ENCODE results near the gene TTBK2. TPM values are rescaled to one million over a fixed set of nuclear protein-coding genes. Genes with fewer than 3 reads are reported as not detected.

TTBK2 gene
- 10 to 100 TPM; 17.9 to 24.8 TPM for total RNA-seq
- 13.6 TPM for polyA plus RNA-seq (2013, experiment 1 of 2)
- 12.3 TPM for polyA plus RNA-seq (2013, experiment 2 of 2)
- long read RNA-seq, experiment 1, partial matches to known transcripts: 0 of 5 reads
- long read RNA-seq, experiment 1, other reads (novel, unspliced or antisense): 4 of 5 reads
- long read RNA-seq, experiment 2, partial matches to known transcripts: 4 of 17 reads
- long read RNA-seq, experiment 2, other reads (novel, unspliced or antisense): 11 of 17 reads
- long read RNA-seq, experiment 3, full-length matches to known transcripts: 1 of 9 reads
- long read RNA-seq, experiment 3, partial matches to known transcripts: 4 of 9 reads
- long read RNA-seq, experiment 3, other reads (novel, unspliced or antisense): 4 of 9 reads
- long read RNA-seq, experiment 4, partial matches to known transcripts: 1 of 1 reads
- long read RNA-seq, experiment 4, other reads (novel, unspliced or antisense): 0 of 1 reads

DNA sequence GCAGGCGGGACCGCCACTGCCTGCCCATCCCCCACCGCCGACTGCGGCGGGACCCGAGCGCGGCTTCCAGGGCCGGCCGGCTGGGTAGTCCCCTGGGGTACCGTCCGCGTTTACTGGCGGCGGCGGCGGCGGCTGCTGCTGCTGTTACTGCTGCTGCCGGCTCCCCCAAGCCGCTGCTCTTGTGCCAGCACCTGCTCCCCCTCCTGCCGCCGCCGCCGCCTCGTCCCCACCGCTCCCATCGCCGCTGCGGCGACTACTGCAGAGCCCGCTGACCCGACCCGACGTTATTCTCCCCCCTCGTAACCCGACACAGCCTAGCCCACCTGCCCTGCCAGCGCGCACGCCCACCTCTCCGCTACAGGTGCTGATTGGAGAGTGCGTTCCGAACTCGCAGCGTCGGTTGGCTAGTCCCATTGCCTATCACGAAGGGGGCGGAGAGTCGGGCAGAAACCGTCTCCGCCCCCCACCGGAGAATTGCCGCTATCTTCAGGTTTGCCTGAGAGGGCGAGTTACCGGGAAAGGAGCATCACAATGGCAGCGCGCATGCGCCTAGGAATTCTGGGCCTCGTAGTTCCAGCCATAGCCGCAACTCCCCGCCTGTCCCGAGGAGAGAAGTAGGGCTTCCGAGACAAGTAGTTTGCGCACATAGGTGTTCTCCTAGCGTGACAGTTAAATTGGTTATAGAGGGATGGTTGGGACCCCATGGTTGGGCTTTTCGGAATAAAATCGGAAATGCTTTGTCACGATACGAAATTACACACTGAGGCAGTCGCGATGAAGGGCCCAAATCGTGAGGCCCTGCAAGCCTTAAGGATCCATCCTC lies at the start of gene TTBK2:
Gene TTBK2 (minus strand): TSS at position 260 of the 823 bp plus-strand sequence. CDS start 42,161 bp downstream, outside the sequence.
- Mint-ChIP-seq H3K4me1 (peaks cover 7% of the 10 kb centered on the region), H3K27ac (peak within 1 kb of the TSS; percentile 89), H3K4me3 (peak within 1 kb of the TSS; percentile 82), H3K27me3 (ENCODE audit: insufficient read depth) (peaks cover 23% of the 10 kb centered on the region), H3K36me3 (ENCODE audit: low read depth) (no peaks in the 10 kb centered on the region), H3K9me3 (no peaks in the 10 kb centered on the region)
- Histone ChIP-seq H3K4me1 (ENCODE audit: control insufficient read depth, insufficient read depth, low read length) (no peaks in the 10 kb centered on the region), H3K27me3 (ENCODE audit: control insufficient read depth, insufficient read depth, low read length, poor library complexity, severe bottlenecking) (peaks cover 19% of the 10 kb centered on the region), H3K27ac (ENCODE audit: low read depth, low read length) (peak within 1 kb of the TSS; percentile 49), H3K9ac (ENCODE audit: extremely low read depth, low read length, poor library complexity, severe bottlenecking) (peak within 1 kb of the TSS; percentile 37), H3K36me3 (ENCODE audit: control insufficient read depth, insufficient read depth, low read length) (no peaks in the 10 kb centered on the region), H3K9me3 (ENCODE audit: control insufficient read depth, low read length) (no peaks in the 10 kb centered on the region), H3K4me3 (ENCODE audit: low read length) (peak within 1 kb of the TSS; percentile 96)
- peak; percentile 99 for DNase-seq
- WGBS, 2 experiments (ENCODE audit: insufficient coverage in 1 of 2, insufficient read length in 1 of 2): 0% methylated on average over 19 to 72 of the region's 72 CpGs
- TF ChIP-seq CTCF (conservative IDR thresholded peaks at IDR 0.05): peak; percentile 11

GRCh38 chr15:42964476-42964875 lies 43.9 kb upstream of the TTBK2 start:
- H3K9me3 ChIP-seq (ENCODE audit: control insufficient read depth, low read length): no peaks in the 10 kb centered on the region
- H3K4me3 ChIP-seq (ENCODE audit: low read length): no peak overlapping the region
- no peak for DNase-seq
- Mint-ChIP-seq H3K4me3 (no peak overlapping the region), H3K9me3 (peaks cover 7% of the 10 kb centered on the region), H3K4me1 (no peaks in the 10 kb centered on the region), H3K36me3 (ENCODE audit: low read depth) (peaks cover 53% of the 10 kb centered on the region), H3K27ac (no peak overlapping the region), H3K27me3 (ENCODE audit: insufficient read depth) (no peaks in the 10 kb centered on the region)
- peaks cover 55% of the 10 kb centered on the region for H3K36me3 ChIP-seq (ENCODE audit: control insufficient read depth, insufficient read depth, low read length)
- no peak for TF ChIP-seq CTCF (conservative IDR thresholded peaks at IDR 0.05)
- no peak overlapping the region for H3K9ac ChIP-seq (ENCODE audit: extremely low read depth, low read length, poor library complexity, severe bottlenecking)
- 97% methylated on average over 5 of the region's 5 CpGs for WGBS, 2 experiments (ENCODE audit: insufficient coverage in 1 of 2, insufficient read length in 1 of 2)
- no peak overlapping the region for H3K27ac ChIP-seq (ENCODE audit: low read depth, low read length)
- no peaks in the 10 kb centered on the region for H3K4me1 ChIP-seq (ENCODE audit: control insufficient read depth, insufficient read depth, low read length)
- H3K27me3 ChIP-seq (ENCODE audit: control insufficient read depth, insufficient read depth, low read length, poor library complexity, severe bottlenecking): no peaks in the 10 kb centered on the region

GRCh38 chr15:42955518-42955917 lies 34.9 kb upstream of the TTBK2 start:
- no peak for TF ChIP-seq CTCF (conservative IDR thresholded peaks at IDR 0.05)
- H3K4me3 ChIP-seq (ENCODE audit: low read length): no peak overlapping the region
- H3K27ac ChIP-seq (ENCODE audit: low read depth, low read length): no peak overlapping the region
- H3K36me3 Mint-ChIP-seq (ENCODE audit: low read depth): peaks cover 78% of the 10 kb centered on the region
- H3K9me3 ChIP-seq (ENCODE audit: control insufficient read depth, low read length): peaks cover 9% of the 10 kb centered on the region
- no peaks in the 10 kb centered on the region for H3K27me3 ChIP-seq (ENCODE audit: control insufficient read depth, insufficient read depth, low read length, poor library complexity, severe bottlenecking)
- no peak overlapping the region for H3K4me3 Mint-ChIP-seq
- H3K27me3 Mint-ChIP-seq (ENCODE audit: insufficient read depth): no peaks in the 10 kb centered on the region
- H3K9me3 Mint-ChIP-seq: peaks cover 3% of the 10 kb centered on the region
- no peak for DNase-seq
- no peak overlapping the region for H3K27ac Mint-ChIP-seq
- H3K9ac ChIP-seq (ENCODE audit: extremely low read depth, low read length, poor library complexity, severe bottlenecking): no peak overlapping the region
- peaks cover 83% of the 10 kb centered on the region for H3K36me3 ChIP-seq (ENCODE audit: control insufficient read depth, insufficient read depth, low read length)
- no peaks in the 10 kb centered on the region for H3K4me1 Mint-ChIP-seq
- H3K4me1 ChIP-seq (ENCODE audit: control insufficient read depth, insufficient read depth, low read length): no peaks in the 10 kb centered on the region
